Prostate gland (tissue), 2 donors: ENCODE results near the gene HNRNPLL. TPM values are rescaled to one million over a fixed set of nuclear protein-coding genes. Genes with fewer than 3 reads are reported as not detected.

ENCODE experiments used
- DNase-seq: peaks from one replicate; pipeline ENCODE4 v3.0.0-alpha.2; 2019; ENCODE audit warnings: low spot score
- H3K27ac ChIP-seq, 2 donors: fragments of 200-600 bp; sonication (generic); 2 replicates each; pipeline ENCODE4 v1.5.1; 2017 to 2019
- H3K27me3 ChIP-seq: fragments of 200-600 bp; sonication (generic); replicated peaks from 2 replicates; pipeline ENCODE4 v1.5.1; 2019; ENCODE audit not compliant: insufficient read depth
- H3K36me3 ChIP-seq, 2 donors: fragments of 200-600 bp; sonication (generic); 1 replicate in 1 of 2; 2 replicates in 1 of 2; pipeline versions ENCODE4 v1.5.1 to v1.8.1; 2017 to 2019
- H3K4me1 ChIP-seq: fragments of 200-600 bp; sonication (generic); replicated peaks from 2 replicates; pipeline ENCODE4 v1.5.1; 2019
- H3K4me3 ChIP-seq, 2 donors: fragments of 200-600 bp; sonication (generic); 2 replicates each; pipeline ENCODE4 v1.5.1; 2017 to 2019
- H3K9me3 ChIP-seq: fragments of 200-600 bp; sonication (generic); 2 replicates; pipeline ENCODE4 v1.5.1; 2017
- POLR2A ChIP-seq: fragments of 450-650 bp; IDR thresholded peaks from one replicate; pipeline ENCODE4 v1.6.1; 2016; ENCODE audit warnings: antibody characterized with exemption, mild to moderate bottlenecking
- POLR2AphosphoS5 ChIP-seq: sonication (generic); formaldehyde crosslinking; IDR thresholded peaks from one replicate; pipeline ENCODE4 v1.6.1; 2017; ENCODE audit warnings: antibody characterized with exemption
- WGBS: methylation state at CpG from one replicate; pipeline ENCODE4 v1.1.5; 2018; 5-methylcytosine and 5-hydroxymethylcytosine counted together
- intact Hi-C: fragments of 100-400 bp; cut with DNase I; formaldehyde crosslinking; loops from one replicate; pipeline ENCODE4 v1.14.2; 2022
- total RNA-seq, 2 donors: library from RNA; depleted of rRNA; stranded (reverse); fragments of >200 nt; gene quantifications; one replicate each; pipeline ENCODE4 v1.1.0, GENCODE V29; 2016
- TF ChIP-seq, protein P1 (sequence below), 4 experiments: fragments of 200-600 bp in 2 of 4; fragments of 450-650 bp in 2 of 4; sonication (generic) in 2 of 4; IDR thresholded peaks; 1 replicate in 3 of 4; 2 replicates in 1 of 4; pipeline ENCODE4 v1.5.1; 2016 to 2019; ENCODE audit warnings: antibody characterized with exemption in 4 of 4, mild to moderate bottlenecking in 2 of 4, moderate library complexity in 2 of 4

Gene HNRNPLL
- total RNA-seq, 2 donors from 2014 or later: 36.1 to 63.6 TPM

DNA sequence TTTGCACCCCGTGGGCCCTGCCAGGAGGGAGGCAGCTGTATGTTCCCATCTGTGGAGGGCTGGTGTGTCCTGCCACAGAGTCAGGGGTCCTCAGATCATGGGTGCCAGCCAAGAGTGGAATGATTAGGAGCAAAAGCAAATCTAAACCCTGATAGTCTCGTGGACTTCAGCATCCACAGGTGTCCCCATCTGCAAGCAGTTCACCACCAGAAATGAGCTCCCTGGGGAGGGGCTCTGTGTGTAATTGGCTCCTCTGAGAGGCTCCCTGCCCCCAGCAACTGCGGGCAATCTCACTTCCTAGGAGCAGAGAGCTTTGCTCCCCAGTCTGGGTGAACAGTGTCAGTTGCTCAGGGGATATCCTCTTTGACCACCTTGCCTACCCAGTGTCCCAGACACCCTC lies 78.1 kb downstream of the HNRNPLL start:
- intact Hi-C loops: no loop called here
- Histone ChIP-seq H3K27ac (peak overlapping the region in 1 of 2 donors; percentile 1), H3K4me3 (no peak overlapping the region), H3K9me3 (no peaks in the 10 kb centered on the region), H3K36me3 (no peaks in the 10 kb centered on the region), H3K4me1 (no peaks in the 10 kb centered on the region), H3K27me3 (no peaks in the 10 kb centered on the region)
- DNase-seq: no peak
- TF ChIP-seq, protein P1, sequence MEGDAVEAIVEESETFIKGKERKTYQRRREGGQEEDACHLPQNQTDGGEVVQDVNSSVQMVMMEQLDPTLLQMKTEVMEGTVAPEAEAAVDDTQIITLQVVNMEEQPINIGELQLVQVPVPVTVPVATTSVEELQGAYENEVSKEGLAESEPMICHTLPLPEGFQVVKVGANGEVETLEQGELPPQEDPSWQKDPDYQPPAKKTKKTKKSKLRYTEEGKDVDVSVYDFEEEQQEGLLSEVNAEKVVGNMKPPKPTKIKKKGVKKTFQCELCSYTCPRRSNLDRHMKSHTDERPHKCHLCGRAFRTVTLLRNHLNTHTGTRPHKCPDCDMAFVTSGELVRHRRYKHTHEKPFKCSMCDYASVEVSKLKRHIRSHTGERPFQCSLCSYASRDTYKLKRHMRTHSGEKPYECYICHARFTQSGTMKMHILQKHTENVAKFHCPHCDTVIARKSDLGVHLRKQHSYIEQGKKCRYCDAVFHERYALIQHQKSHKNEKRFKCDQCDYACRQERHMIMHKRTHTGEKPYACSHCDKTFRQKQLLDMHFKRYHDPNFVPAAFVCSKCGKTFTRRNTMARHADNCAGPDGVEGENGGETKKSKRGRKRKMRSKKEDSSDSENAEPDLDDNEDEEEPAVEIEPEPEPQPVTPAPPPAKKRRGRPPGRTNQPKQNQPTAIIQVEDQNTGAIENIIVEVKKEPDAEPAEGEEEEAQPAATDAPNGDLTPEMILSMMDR (IDR thresholded peaks at IDR 0.05): no peak
- no peak for TF ChIP-seq POLR2AphosphoS5
- TF ChIP-seq POLR2A: no peak
- WGBS: 75% methylated on average over 3 of the region's 3 CpGs

DNA sequence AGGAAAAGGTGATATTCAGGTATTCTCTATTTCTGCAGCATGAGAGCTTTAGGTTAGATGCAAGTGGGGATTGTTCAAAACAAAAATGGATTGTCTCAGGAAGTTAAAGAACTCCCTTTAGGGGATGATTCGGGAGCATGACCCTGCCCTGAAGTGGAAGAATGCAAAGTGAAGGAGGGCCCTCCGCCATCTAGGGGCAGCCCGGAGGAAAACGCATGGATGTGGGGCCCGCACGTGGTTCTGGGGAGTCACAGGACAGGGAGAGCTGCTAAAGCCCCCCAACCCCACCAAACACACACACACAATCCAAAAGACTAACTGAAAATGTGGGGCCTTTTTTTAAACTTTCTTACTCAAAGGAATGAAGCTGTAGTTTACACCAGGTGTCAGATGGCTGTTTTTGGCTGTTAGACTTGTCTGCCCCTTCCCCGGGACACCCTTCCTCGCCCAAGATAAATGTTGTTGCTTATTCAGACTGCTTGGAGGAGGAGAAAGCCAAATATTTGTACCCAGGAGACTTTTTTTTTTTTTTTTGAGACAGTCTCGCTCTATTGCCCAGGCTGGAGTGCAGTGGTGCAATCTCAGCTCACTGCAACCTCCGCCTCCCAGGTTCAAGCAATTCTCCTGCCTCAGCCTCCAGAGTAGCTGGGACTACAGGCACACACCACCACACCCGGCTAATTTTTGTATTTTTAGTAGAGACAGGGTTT lies 78.8 kb downstream of the HNRNPLL start:
- DNase-seq: no peak
- intact Hi-C loops: no loop called here
- 67% methylated on average over 11 of the region's 11 CpGs for WGBS

GRCh38 chr2:38522754-38523349 lies 79.9 kb downstream of the HNRNPLL start:
- Histone ChIP-seq H3K4me1 (no peaks in the 10 kb centered on the region), H3K9me3 (no peaks in the 10 kb centered on the region), H3K4me3 (no peak overlapping the region), H3K27me3 (no peaks in the 10 kb centered on the region), H3K36me3 (no peaks in the 10 kb centered on the region), H3K27ac (no peak overlapping the region)
- 49% methylated on average over 10 of the region's 10 CpGs for WGBS
- intact Hi-C loops: no loop called here
- no peak for DNase-seq
- no peak for TF ChIP-seq POLR2A

More for the DNA sequence above, 78.8 kb downstream of the HNRNPLL start:
- no peak overlapping the region for H3K4me3 ChIP-seq
- no peak for TF ChIP-seq POLR2AphosphoS5
- TF ChIP-seq, protein P1 (IDR thresholded peaks at IDR 0.05): peak in 1 of 4 experiments; percentile 8
- H3K4me1 ChIP-seq: no peaks in the 10 kb centered on the region
- H3K27me3 ChIP-seq: no peaks in the 10 kb centered on the region
- no peak overlapping the region for H3K27ac ChIP-seq
- no peaks in the 10 kb centered on the region for H3K9me3 ChIP-seq
- no peaks in the 10 kb centered on the region for H3K36me3 ChIP-seq

GRCh38 chr2:38521835-38522234 lies 80.9 kb downstream of the HNRNPLL start:
- H3K36me3 ChIP-seq: no peaks in the 10 kb centered on the region
- intact Hi-C loops: no loop called here
- no peak overlapping the region for H3K4me3 ChIP-seq
- no peak for DNase-seq
- WGBS: 89% methylated on average over 4 of the region's 4 CpGs
- H3K27ac ChIP-seq: no peak overlapping the region
- no peaks in the 10 kb centered on the region for H3K27me3 ChIP-seq
- no peaks in the 10 kb centered on the region for H3K9me3 ChIP-seq
- H3K4me1 ChIP-seq: no peaks in the 10 kb centered on the region
- TF ChIP-seq, protein P1 (IDR thresholded peaks at IDR 0.05): no peak
- TF ChIP-seq POLR2AphosphoS5 (no peak), POLR2A (no peak)

DNA sequence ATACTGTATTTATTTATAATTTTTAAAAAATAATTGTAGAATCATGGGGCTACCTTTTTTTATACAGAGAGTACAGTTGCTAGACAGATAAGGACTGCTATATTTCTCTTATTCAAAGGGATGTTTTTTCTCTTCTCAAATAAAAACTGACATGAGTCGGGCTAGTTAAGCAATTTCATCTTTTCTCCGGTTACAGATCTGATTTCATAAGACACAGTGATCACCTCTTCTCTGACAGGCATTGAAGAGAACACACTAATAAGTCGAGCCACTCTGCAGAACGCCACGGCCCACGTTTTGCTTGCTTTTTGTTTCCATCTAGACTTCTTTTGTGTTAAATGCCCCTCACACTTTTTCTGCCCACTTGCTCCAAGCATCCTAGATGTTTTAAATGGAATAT lies 85.4 kb downstream of the HNRNPLL start:
- Histone ChIP-seq H3K27me3 (no peaks in the 10 kb centered on the region), H3K36me3 (no peaks in the 10 kb centered on the region), H3K27ac (peak overlapping the region; percentile 35 to 65), H3K9me3 (no peaks in the 10 kb centered on the region), H3K4me1 (no peaks in the 10 kb centered on the region), H3K4me3 (no peak overlapping the region)
- 39% methylated on average over 6 of the region's 6 CpGs for WGBS
- intact Hi-C loops: no loop called here
- DNase-seq: no peak
- TF ChIP-seq, protein P1 (IDR thresholded peaks at IDR 0.05): no peak
- TF ChIP-seq POLR2A (no peak), POLR2AphosphoS5 (no peak)
